ENCODE results near the gene CLNS1A. TPM values are rescaled to one million over a fixed set of nuclear protein-coding genes. Genes with fewer than 3 reads are reported as not detected.
"Not testable (repeated sequence)": the region's sequence is repeated elsewhere in the genome, so short reads cannot be mapped to it uniquely, and the experiment has no call there.

CLNS1A gene
- total RNA-seq, 1 donor from 2014 or later: 169 TPM

DNA sequence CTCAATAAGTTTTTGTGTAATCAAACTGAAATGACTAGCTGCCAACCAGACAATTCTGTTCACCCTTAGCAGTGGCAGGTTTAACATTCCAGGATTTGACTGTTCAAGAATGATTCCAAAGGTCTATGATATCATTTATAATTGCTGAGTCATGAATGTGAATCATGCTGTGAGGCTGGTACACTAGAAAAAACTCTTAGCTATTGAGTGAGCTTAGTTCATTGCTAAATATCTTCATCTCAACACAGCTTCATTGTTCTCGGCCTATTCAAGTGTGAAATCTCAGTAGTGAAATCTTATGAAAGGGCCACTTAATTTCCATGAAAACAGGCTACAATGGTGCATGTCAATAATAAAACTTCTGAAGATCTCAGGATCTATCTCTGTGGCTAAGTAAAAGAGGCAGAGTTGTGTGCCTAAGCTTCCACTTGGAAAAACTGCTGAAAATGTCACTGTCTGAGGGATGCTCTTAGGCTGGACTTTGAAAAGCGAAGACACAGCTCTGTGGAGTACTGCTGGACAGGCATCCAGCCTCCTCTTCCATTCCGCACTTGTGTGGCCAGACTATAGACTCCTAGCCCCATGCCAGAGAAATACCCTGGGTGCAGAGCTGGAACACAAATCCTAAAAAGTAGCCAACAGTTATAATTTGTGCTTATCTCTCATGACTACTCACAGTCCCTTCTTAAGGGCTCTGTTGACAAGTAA lies 35.1 kb downstream of the CLNS1A start:
- Mint-ChIP-seq H3K4me1 (ENCODE audit: low read depth) (no peaks in the 10 kb centered on the region), H3K36me3 (ENCODE audit: low read depth) (no peaks in the 10 kb centered on the region), H3K4me3 (no peak overlapping the region), H3K9me3 (no peaks in the 10 kb centered on the region), H3K27me3 (ENCODE audit: insufficient read depth) (no peaks in the 10 kb centered on the region), H3K27ac (no peak overlapping the region)
- no peak for DNase-seq (ENCODE audit: low spot score)
- intact Hi-C loops (cut with micrococcal nuclease): no loop called here

DNA sequence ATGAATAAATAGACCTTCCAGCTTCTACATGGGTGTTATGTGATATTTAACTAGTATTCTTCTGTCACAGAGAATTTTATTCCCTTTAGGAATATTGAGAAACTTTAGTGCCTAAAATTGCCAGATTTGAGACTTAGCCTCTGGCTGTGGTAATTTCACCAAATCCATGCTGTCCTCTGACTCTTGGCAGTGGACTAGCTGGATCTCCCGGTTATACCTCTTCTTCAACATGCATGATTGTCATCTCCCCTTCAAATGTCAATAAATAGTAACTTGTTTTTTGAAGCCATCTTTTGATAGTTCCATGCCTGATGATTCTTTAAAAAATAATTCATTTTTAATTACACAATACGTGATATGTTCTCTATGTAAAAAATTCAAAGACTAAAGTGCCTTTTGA lies 39.4 kb downstream of the CLNS1A start:
- H3K36me3 Mint-ChIP-seq (ENCODE audit: low read depth): no peaks in the 10 kb centered on the region
- no peak for DNase-seq (ENCODE audit: low spot score)
- H3K27ac Mint-ChIP-seq: no peak overlapping the region
- no peaks in the 10 kb centered on the region for H3K4me1 Mint-ChIP-seq (ENCODE audit: low read depth)
- intact Hi-C loops (cut with micrococcal nuclease): loop anchor here (10.0 kb wide), 1 partner anchor 123 kb away; the partner anchor contains the start of gene PAK1
- no peaks in the 10 kb centered on the region for H3K9me3 Mint-ChIP-seq
- H3K27me3 Mint-ChIP-seq (ENCODE audit: insufficient read depth): no peaks in the 10 kb centered on the region
- no peak overlapping the region for H3K4me3 Mint-ChIP-seq

DNA sequence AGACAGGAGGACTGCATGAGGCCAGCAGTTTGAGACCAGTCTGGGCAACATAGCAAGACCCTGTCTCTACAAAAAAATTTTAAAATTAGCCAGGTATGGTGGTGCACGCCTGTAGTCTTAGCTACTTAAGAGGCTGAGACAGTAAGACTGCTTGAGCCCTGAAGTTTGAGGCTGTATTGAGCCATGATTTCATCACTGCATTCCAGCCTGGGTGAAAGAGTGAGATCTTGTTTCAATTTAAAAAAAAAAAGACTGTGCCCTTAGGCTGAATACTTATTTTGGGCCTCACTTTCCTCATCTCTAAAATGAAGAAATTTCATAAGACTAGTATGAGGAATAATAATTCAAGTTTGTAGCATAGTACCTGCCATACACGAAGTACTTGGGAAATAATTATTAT lies 41.0 kb downstream of the CLNS1A start:
- no peak for DNase-seq (ENCODE audit: low spot score)
- intact Hi-C loops (cut with micrococcal nuclease): loop anchor here (10.0 kb wide), 1 partner anchor 122 kb away; the partner anchor contains the start of gene PAK1
- no peaks in the 10 kb centered on the region for H3K4me1 Mint-ChIP-seq (ENCODE audit: low read depth)
- no peaks in the 10 kb centered on the region for H3K9me3 Mint-ChIP-seq
- H3K27ac Mint-ChIP-seq: no peak overlapping the region
- peaks cover 3% of the 10 kb centered on the region for H3K27me3 Mint-ChIP-seq (ENCODE audit: insufficient read depth)
- no peaks in the 10 kb centered on the region for H3K36me3 Mint-ChIP-seq (ENCODE audit: low read depth)
- no peak overlapping the region for H3K4me3 Mint-ChIP-seq

DNA sequence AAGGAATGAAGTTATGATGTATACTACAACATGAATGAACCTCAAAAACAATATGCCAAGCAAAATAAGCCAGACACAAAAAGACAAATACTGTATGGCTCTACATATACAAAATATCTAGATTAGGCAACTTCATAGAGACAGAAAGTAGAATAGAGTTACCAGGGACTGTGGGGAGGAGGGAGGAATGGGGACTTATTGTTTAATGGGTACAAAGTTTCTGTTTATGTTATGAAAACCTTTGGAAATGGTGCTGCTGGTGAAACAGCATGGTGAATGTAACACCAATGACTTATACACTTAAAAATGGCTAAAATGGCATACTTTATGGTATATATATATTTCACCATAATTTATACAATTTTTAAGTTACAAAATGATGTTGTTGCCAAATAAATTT lies 43.7 kb downstream of the CLNS1A start:
- no peaks in the 10 kb centered on the region for H3K36me3 Mint-ChIP-seq (ENCODE audit: low read depth)
- intact Hi-C loops (cut with micrococcal nuclease): loop anchor here (10.0 kb wide), 1 partner anchor 119 kb away; the partner anchor contains the start of gene PAK1
- no peak overlapping the region for H3K4me3 Mint-ChIP-seq
- H3K27me3 Mint-ChIP-seq (ENCODE audit: insufficient read depth): peaks cover 3% of the 10 kb centered on the region
- peaks cover 14% of the 10 kb centered on the region for H3K4me1 Mint-ChIP-seq (ENCODE audit: low read depth)
- no peak overlapping the region for H3K27ac Mint-ChIP-seq
- H3K9me3 Mint-ChIP-seq: no peaks in the 10 kb centered on the region
- no peak for DNase-seq (ENCODE audit: low spot score)

DNA sequence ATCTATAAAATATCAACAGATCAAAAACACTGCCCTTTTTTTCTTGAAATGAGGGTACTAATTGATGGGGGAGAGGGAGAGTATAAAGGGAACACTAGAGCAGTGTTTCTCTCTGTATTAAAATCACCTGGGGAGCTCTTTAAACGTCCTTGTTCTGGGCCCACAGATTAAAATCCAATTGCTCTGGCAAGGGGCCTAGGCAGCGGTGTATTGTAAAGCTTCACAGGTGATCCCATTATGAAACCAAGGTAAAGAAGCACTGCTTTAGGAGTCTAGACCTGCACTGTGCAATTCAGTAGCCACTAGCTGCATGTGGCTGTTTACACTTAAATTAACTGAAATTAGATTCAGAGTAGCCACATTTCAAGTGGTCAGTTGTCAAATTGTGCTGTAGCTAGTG lies 44.9 kb downstream of the CLNS1A start:
- no peak for DNase-seq (ENCODE audit: low spot score)
- Mint-ChIP-seq H3K4me3 (no peak overlapping the region), H3K27me3 (ENCODE audit: insufficient read depth) (peaks cover 3% of the 10 kb centered on the region), H3K27ac (no peak overlapping the region), H3K4me1 (ENCODE audit: low read depth) (peaks cover 17% of the 10 kb centered on the region), H3K36me3 (ENCODE audit: low read depth) (no peaks in the 10 kb centered on the region), H3K9me3 (no peaks in the 10 kb centered on the region)
- intact Hi-C loops (cut with micrococcal nuclease): loop anchor here (10.0 kb wide), 1 partner anchor 118 kb away; the partner anchor contains the start of gene PAK1

DNA sequence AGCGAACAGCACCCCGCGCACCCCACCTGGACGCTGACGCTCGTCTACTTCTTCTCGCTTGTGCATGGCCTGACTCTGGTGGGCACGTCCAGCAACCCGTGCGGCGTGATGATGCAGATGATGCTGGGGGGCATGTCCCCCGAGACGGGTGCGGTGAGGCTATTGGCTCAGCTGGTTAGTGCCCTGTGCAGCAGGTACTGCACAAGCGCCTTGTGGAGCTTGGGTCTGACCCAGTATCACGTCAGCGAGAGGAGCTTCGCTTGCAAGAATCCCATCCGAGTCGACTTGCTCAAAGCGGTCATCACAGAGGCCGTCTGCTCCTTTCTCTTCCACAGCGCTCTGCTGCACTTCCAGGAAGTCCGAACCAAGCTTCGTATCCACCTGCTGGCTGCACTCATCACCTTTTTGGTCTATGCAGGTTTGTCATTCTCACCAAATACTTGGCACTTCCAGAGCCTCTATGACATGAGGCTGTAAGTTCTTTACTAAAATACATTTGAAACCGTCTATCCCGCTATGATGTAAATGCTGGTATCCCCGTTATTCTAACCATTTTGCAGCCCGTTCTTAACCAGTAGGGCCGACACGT lies 47.3 kb downstream of the CLNS1A start:
- Mint-ChIP-seq H3K4me3 (peak overlapping the region; percentile 88), H3K36me3 (ENCODE audit: low read depth) (no peaks in the 10 kb centered on the region), H3K4me1 (ENCODE audit: low read depth) (peaks cover 17% of the 10 kb centered on the region), H3K9me3 (no peaks in the 10 kb centered on the region), H3K27ac (peak overlapping the region; percentile 75), H3K27me3 (ENCODE audit: insufficient read depth) (peaks cover 7% of the 10 kb centered on the region)
- DNase-seq (ENCODE audit: low spot score): peak; percentile 5
- intact Hi-C loops (cut with micrococcal nuclease): loop anchor here (10.0 kb wide), 1 partner anchor 115 kb away; the partner anchor contains the start of gene PAK1

DNA sequence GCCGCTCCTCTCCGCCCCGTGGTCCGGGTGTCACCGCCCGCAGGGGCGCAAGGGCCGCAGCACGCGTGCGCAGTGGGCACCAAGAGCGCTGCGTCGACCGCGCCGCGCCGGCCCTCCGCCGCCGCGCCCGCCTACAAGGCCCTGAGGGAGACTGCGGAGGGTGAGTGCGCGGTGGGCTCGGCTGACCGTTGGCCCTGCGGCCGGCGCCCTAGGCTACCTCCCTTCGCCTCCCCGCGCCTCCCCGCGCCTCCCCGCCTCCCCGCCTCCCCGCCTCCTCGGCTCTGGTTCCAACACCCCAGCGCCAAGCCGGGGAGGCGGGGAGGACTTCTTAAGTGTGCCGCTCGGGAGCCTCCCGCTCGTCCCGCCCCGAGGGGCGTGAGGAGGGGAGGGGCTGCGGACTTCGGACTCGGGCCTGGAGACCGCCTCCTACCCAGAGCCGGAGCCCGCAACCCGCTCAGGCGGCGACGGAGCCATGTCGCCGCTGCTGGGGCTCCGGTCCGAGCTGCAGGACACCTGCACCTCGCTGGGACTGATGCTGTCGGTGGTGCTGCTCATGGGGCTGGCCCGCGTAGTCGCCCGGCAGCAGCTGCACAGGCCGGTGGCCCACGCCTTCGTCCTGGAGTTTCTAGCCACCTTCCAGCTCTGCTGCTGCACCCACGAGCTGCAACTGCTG lies 47.9 kb downstream of the CLNS1A start, which contains the start of gene AQP11:
Gene AQP11, plus strand, starts transcription at position 433 of the 673 bp plus-strand sequence. Its CDS starts 40 bp downstream, at position 473.
- peak; percentile 58 for DNase-seq (ENCODE audit: low spot score)
- H3K27ac Mint-ChIP-seq: peak within 1 kb of the TSS; percentile 75
- H3K27me3 Mint-ChIP-seq (ENCODE audit: insufficient read depth): peaks cover 7% of the 10 kb centered on the region
- peaks cover 17% of the 10 kb centered on the region for H3K4me1 Mint-ChIP-seq (ENCODE audit: low read depth)
- H3K36me3 Mint-ChIP-seq (ENCODE audit: low read depth): no peaks in the 10 kb centered on the region
- peak within 1 kb of the TSS; percentile 88 for H3K4me3 Mint-ChIP-seq
- no peaks in the 10 kb centered on the region for H3K9me3 Mint-ChIP-seq
- intact Hi-C loops (cut with micrococcal nuclease): loop anchor here (10.0 kb wide), 1 partner anchor 115 kb away; the partner anchor contains the start of gene PAK1

DNA sequence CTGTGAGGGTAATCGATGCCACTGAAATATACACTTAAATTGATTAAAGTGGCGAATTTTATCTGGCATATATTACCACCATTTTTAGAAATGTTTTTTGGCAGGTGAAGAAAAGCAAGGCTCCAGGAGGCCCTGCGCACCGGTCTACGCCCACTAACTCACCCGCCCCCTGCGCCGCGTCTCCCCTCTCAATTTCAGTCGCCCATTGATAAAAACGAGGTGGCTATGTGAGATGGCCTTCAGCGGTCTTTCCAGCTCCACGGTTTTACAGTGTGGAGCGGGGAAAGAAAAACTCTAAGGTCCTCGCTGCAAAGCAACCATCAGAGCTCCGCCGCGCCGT lies 48.4 kb downstream of the CLNS1A start:
- no peak for DNase-seq (ENCODE audit: low spot score)
- H3K27ac Mint-ChIP-seq: no peak overlapping the region
- H3K4me3 Mint-ChIP-seq: peak overlapping the region; percentile 86
- no peaks in the 10 kb centered on the region for H3K36me3 Mint-ChIP-seq (ENCODE audit: low read depth)
- no peaks in the 10 kb centered on the region for H3K9me3 Mint-ChIP-seq
- H3K4me1 Mint-ChIP-seq (ENCODE audit: low read depth): peaks cover 17% of the 10 kb centered on the region
- peaks cover 7% of the 10 kb centered on the region for H3K27me3 Mint-ChIP-seq (ENCODE audit: insufficient read depth)
- intact Hi-C loops (cut with micrococcal nuclease): no loop called here

DNA sequence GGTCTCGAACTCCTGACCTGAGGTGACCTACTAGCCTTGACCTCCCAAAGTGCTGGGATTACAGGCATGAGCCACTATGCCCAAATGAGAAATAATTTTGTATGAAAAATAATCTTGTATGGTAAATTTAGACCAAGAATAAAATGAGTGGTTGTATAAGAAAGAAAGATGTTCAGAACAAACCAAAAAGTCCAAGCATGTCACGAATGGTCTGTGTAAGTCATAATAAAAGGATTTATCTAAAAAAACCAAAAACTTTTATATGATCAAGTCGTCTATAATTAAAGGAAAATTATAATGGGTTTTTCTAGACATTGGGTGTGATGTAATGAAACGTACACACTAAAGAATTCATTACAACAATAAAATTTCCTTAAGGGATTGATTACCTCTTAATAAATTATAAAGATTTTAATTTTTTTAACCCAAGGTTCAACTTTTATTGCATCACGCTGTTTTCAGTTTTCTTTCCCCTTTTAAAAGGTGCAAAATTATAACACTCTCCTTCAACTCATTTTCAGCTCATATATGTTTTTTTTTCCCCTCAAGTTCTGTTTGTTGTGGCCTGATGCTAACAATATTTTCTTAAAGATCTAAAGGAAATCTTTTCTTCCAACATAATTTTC lies 56.8 kb downstream of the CLNS1A start:
- peaks cover 24% of the 10 kb centered on the region for H3K9me3 Mint-ChIP-seq
- no peak for DNase-seq (ENCODE audit: low spot score)
- H3K27ac Mint-ChIP-seq: no peak overlapping the region
- H3K36me3 Mint-ChIP-seq (ENCODE audit: low read depth): no peaks in the 10 kb centered on the region
- no peaks in the 10 kb centered on the region for H3K27me3 Mint-ChIP-seq (ENCODE audit: insufficient read depth)
- intact Hi-C loops (cut with micrococcal nuclease): no loop called here
- no peaks in the 10 kb centered on the region for H3K4me1 Mint-ChIP-seq (ENCODE audit: low read depth)
- H3K4me3 Mint-ChIP-seq: no peak overlapping the region

DNA sequence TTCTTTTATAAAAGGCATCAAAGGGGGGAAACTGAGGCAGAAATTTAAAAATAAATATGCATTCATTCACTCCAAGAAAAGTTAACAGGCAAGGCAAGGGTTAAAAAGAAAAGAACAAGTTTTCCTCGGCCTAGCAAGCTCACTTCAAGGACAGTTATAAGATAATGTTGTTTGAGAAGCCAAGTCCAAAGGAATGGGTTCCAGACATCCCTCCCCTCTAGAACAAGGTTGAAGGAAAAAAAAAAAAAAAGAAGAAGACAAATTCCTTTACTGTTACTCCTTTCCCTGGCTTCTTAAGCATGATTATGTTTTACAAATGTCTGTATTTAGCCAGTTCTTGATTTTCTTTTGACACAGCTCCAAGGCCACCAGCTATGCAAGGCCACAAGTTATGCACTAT lies 62.2 kb downstream of the CLNS1A start:
- DNase-seq (ENCODE audit: low spot score); H3K4me3 Mint-ChIP-seq; H3K27me3 Mint-ChIP-seq (ENCODE audit: insufficient read depth); H3K4me1 Mint-ChIP-seq (ENCODE audit: low read depth); H3K27ac Mint-ChIP-seq; H3K9me3 Mint-ChIP-seq; H3K36me3 Mint-ChIP-seq (ENCODE audit: low read depth); intact Hi-C loops (cut with micrococcal nuclease): not testable (repeated sequence)

DNA sequence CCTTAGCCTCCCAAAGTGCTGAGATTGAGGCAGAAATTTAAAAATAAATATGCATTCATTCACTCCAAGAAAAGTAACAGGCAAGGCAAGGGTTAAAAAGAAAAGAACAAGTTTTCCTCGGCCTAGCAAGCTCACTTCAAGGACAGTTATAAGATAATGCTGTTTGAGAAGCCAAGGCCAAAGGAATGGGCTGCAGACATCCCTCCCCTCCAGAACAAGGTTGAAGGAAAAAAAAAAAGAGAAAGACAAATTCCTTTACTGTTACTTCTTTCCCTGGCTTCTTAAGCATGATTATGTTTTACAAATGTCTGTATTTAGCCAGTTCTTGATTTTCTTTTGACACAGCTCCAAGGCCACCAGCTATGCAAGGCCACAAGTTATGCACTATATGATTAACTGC lies 66.7 kb downstream of the CLNS1A start:
- DNase-seq (ENCODE audit: low spot score); H3K9me3 Mint-ChIP-seq; H3K36me3 Mint-ChIP-seq (ENCODE audit: low read depth); intact Hi-C loops (cut with micrococcal nuclease); H3K4me1 Mint-ChIP-seq (ENCODE audit: low read depth); H3K27ac Mint-ChIP-seq; H3K27me3 Mint-ChIP-seq (ENCODE audit: insufficient read depth); H3K4me3 Mint-ChIP-seq: not testable (repeated sequence)

DNA sequence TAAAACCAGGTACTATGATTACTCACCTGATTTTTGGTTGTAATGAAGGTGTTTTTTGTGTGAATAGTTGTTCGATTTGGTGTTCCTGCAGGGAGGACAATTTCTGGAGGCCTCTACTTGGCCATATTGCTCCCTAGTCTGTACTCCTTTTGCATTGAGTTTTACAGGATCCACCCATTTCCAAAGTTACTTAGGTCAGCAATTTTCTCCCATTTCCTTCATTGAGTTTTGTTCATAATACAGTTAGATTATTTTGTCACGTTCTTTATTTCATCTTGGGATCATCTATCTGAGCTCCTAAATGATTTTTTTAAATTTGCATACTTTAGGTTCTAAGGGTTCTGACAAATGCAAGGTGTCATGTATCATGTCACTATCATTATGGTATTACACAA lies 67.9 kb downstream of the CLNS1A start:
- no peaks in the 10 kb centered on the region for H3K9me3 Mint-ChIP-seq
- H3K27me3 Mint-ChIP-seq (ENCODE audit: insufficient read depth): peaks cover 7% of the 10 kb centered on the region
- no peaks in the 10 kb centered on the region for H3K36me3 Mint-ChIP-seq (ENCODE audit: low read depth)
- no peaks in the 10 kb centered on the region for H3K4me1 Mint-ChIP-seq (ENCODE audit: low read depth)
- H3K4me3 Mint-ChIP-seq: no peak overlapping the region
- no peak for DNase-seq (ENCODE audit: low spot score)
- H3K27ac Mint-ChIP-seq: no peak overlapping the region
- intact Hi-C loops (cut with micrococcal nuclease): no loop called here

All from activated T-helper 1 cell treated with anti-CD3 and anti-CD28 coated beads, Interleukin-12 subunit alpha, Interleukin-12 subunit beta, Interleukin-2, Interleukin-4 antibody, amounts not matched to agents 30 ng/mL and 10 ng/mL and 1 ng/mL, durations not matched to agents 14 hours and 24 hours and 36 hours (primary cell).